GM19035 (cell line): ENCODE results near the gene MRPS6.

ENCODE experiments used
- ATAC-seq: cut with Tn5 transposase; IDR thresholded peaks from one replicate; pipeline ENCODE4 v1.9.1; 2021; ENCODE audit not compliant: unreplicated experiment

The MRPS6 gene

DNA sequence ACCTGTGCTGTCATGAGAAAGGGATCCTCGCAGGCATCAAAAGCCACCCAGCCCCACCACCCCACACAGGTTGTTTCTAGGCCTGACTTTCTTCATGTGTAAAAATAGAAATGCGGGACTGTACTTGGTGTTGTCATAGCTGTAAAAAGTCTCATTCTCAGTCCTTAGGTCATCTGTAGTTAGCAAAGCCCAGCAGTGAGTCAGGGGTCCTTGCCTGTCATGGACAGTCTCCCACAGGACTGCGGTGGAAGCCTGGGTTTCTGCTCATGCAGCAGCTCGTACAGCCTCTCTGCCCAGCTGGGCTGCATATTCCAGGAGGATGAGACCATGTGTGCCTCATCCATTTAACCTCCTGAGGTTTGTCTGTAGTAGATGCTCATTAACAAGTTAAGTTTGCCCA lies 58.2 kb downstream of the MRPS6 start:
- ATAC-seq: no peak

DNA sequence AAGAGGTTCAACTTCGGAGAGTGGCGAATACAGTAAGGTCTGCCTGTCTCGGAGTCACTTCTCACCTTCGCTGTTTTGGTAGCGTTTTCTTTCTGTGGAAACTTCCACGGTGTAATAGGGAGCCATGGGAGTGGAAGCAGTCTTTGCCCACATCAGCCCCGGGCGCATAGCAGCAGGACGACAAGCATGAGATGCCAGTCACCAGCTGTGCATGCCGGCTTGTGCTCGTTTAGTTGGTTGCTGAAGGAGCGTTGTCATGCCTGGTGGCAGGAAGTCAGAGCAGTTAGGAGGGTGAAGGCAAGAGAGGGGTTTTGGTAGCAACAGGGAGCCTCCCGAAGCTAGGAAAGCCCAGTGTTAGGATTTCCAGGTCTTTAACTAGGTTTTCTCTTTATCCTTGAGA lies 58.8 kb downstream of the MRPS6 start:
- no peak for ATAC-seq

DNA sequence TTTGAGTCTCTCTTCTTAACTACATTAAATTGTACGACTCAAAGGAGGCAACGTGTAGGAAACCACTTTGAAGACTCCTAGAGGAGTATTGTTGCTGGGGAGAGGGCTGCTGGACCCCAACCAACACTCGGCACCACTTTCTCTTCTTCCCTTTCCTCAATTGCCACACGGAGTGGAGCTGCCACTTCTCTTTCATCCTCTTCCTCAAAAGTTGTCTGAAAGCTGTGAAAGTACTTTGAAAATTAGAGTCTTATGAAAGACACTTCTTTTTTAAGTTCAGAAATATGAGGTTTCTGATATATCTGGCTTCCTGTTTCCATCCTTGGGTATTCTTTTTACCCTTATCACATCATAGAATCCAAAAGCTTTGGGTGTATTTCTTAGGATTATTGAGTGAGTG lies 59.5 kb downstream of the MRPS6 start:
- no peak for ATAC-seq

DNA sequence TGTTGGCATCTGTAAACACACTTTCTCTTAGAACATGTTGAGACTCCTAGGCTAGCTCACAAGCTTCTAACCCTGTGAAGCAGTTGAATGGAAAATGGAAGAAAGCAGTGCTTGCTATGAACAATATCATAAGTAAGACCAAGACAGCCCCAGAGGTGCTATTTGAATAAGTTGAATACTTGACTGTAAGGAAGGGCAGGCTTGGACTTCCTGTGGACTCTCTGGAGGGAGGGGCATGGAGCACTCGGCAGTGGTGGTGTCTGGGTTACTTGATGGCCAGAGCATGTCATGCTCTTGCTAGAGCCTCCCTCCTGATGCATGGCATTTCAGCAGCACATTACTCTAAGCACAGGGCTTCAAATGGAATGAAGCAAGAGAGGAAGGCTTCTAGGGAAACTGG lies 60.0 kb downstream of the MRPS6 start:
- no peak for ATAC-seq

DNA sequence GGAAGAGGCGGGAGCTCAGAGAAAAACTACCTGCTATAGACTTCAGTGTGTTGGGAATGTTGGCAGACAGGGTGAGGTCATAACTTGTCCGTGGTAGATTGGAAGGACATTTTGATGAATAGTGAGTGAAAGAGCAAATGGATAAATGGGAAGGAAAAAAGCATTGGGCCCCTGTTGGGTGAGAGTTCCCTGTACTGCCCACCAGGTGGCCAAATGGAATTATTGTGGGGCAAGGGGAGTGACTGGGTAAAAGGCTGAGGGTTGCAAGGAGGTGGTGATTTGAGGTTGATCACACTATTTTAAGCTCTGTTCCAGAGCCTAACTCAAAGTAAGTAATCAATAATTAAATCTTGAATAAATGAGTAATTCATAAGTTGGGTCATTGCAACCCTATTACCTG lies 60.4 kb downstream of the MRPS6 start:
- ATAC-seq: no peak

DNA sequence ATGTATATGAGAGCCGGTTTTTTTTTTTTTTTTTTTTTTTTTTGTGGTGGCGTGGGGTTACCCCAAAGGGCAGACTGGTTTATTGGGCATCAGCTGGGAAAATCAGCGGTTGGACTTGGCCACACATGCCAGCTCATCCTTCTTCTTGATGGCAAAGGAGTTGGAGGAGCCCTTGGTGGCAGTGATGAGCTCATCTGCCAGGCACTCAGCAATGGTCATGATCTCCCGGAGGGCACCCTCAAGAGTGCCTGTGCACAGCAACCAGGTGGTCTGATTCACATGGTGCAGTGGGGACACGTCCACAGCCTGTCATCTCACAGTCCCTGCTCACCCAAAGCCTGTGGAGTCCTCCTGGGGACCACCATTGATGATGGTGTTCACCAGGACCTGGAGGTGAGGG lies 62.0 kb downstream of the MRPS6 start:
- no peak for ATAC-seq

DNA sequence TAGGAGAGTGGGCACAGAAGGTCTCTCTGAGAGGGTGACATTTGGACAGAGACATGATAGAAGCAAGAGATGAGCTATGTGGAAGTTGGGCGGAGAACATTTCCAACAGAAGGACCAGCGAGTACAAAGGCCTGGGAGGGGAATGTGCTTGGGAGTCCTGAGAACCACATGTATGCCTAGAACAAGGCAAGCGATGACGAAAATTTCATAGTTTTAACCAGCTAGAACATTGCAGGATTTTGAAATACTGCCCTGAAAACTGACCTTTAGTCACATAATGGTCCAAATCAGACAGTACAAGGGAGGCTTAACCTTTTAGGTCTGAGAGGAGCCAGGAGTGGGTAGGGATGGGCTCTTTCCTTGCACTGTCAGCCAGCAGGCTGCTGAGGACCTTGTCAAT lies 68.0 kb downstream of the MRPS6 start:
- no peak for ATAC-seq

DNA sequence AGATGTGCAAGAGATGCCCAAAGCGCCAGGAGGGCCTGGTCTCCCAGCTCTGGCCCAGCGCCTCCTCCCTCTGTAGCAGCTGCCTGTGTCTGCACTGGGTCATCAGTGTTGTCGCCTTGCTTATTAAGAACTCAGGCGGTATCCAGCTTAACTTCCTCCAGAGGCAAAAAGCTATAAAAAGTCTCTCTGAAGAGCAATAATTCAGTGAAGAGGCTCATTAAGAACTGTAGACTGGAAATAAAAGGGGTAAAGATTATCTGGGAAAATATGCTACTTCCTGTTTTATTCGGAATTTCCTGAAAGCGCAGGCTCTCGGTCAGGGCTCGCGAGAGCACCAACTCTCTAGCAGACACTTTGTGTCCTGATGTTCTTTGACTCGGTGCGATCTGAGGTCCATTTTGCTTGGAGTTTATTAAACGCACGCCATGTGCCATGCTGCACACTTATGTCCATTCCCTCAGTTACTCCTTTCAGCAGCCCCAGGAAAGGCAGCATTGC lies 70.4 kb downstream of the MRPS6 start:
- ATAC-seq: no peak

DNA sequence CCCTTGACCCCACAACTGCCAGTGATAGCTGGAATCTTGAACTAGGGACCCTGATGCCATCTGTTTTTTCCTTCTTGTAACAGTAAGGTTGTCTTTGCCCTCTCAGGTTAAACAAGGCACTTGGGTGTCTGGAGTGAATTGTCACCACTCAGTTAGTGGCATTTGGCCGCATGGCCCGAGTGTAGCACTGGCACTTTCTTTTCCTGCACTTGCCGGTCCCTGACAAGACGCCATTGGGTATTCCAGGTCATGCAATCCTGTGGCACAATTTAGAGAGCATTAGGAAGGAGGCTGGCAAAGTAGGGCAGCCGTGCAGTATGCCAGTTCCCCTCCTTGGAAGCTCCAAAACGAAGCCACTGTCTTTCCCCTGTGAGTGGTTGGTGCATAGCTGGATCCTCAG lies 70.8 kb downstream of the MRPS6 start:
- ATAC-seq: no peak

DNA sequence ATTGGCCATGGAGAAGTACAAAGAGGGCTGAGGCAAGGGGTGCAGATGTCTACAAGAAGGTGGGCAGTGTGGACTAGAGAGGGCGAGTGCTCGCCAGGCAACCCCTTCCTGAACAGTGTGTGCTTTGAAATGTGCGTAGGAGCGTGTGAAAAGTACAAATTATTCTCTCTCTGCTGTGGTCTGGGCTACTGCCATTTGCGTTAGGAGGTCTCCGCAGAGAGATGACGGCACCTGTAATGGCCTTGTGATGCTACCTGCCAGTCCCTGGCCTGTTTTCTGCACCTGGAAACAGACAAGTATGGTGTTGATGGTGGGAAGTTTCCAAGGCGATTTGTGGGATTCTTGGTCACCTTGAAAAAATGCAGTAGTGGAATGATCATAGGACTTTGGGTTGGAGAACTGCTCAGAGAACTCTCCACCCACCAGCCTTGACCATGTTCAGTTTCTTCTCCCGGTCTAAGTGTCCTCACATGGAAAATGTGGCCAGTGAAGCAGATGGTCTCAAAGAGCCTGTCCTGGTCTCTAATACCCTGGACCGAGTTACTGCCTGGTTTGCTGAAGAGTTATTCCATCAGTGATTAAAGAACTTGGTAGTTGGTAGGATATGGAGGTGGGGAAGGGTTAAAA lies 74.5 kb downstream of the MRPS6 start:
- ATAC-seq: no peak

DNA sequence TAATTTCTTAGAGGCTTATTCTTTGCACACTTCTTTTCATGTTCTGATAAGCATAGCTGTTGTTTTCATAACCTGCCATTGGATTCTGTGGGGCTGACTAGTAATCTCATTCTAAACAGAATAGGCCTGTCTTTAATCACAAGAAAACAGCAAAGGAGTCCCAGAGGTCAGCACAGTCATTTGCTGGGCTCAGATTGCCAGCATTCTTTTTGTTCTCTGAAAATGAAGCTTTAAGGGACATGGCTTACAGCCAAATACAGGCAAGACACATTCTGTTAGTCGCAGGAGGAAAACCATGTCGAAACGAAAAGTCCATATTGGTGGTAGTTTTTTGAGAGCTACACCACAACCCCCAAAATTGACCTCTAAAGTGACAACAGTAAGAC lies 75.0 kb downstream of the MRPS6 start:
- ATAC-seq: no peak

DNA sequence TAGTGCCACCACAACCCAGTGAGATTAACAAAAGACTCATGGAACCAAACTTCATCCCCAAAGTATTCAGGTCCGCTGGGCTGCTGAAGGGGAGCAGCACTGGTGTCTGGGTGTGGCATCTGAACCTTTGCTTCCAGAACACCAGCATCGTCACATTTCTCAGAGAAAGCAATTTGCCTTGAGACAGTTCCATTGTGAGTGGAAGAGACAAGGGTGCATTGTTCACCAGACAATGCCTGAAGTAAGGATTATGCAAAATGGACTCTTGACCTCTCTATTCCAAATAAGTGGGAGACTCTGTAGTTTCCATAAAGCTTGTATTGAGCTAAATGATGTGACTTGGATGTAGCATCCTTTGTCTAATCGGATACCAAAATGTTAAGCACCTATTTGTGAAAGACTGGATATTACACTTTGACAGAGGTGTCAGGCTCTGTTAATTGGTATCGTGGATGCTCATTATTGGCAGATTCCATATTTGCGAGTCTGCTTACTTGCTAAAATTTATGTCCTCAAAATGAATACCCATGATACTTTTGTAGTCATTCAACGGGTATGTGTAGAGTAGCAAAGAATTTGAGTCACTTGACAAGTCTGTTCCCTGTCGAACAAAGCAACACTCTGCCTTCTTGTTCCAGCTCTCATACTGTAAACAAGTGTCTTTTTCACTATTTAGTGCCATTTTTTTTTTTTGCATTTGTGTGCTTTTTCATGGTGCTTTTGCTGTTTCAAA lies 75.6 kb downstream of the MRPS6 start:
- no peak for ATAC-seq

DNA sequence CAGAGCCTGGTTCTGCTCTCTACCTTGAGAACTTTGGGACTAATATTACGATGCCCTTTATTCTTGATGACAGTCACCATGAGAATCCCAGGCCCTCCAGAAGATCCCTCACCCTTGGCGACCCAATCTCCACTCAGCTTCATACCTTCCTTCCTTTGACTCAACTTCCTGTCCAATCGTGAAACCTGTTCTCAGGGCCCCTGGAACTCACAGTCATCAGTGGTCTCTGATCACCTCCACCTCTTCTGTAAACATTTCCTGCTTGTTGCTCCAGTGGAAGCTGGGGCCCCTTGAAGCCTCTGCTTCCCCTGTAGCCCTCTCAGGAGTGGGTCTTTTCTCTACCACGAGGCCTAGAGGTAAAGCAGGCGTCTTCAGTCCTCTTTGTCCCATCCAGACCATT lies 79.1 kb downstream of the MRPS6 start:
- no peak for ATAC-seq

DNA sequence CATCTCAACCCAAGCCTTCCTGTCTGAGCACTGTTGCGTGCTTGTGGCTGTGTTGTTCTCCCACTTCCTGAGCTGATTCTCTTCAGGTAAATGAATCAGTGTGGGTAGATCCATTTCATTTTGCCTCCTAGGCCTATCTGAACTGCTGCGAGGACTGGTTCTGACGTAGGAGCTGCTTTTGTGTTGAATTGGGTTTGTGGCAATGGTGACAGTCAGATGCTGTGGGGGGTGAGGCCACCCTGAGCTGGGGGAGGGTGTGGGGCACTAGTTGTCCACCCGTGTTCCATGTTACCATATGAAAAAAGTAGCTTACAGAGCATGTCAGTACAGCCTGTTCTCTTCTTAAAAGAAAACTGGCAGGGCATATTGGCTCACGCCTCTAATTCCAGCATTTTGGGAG lies 81.5 kb downstream of the MRPS6 start:
- no peak for ATAC-seq

DNA sequence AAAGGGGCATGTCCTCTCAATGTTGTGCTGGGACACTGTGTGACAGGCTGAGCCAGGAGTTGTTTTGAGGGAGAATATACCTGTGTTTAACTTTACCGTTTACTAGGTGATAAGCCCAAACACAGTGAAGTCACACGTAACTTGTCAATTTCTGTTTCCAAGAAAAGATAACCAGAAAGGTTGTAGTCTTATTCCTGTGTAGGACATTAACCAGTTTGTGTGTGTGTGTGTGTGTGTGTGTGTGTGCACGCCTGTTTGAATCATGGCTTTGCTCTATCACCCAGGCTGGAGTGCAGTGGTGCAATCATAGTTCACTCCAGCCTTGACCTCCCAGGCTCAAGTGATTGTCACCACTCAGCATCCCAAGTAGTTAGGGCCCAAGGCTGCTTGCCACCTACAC lies 83.6 kb downstream of the MRPS6 start:
- ATAC-seq: no peak

DNA sequence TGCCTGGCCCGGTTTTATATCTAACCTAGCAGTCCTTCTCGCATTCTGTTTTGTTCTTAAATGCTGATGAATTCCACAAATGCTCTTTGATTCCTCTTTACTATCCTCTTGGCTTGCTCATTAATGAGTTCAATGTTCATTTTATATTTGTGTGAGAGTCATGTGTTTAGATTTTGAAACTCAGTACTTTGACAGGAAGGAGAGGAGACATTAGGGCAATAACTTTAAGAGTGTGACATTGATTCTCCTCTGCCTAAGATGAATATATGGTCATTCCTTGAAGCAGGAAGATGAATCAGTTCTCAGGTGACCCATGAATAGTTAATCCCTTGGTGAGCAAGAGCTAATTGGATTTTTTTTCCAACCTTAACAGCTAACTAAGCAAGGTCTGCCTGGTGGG lies 84.1 kb downstream of the MRPS6 start:
- no peak for ATAC-seq

DNA sequence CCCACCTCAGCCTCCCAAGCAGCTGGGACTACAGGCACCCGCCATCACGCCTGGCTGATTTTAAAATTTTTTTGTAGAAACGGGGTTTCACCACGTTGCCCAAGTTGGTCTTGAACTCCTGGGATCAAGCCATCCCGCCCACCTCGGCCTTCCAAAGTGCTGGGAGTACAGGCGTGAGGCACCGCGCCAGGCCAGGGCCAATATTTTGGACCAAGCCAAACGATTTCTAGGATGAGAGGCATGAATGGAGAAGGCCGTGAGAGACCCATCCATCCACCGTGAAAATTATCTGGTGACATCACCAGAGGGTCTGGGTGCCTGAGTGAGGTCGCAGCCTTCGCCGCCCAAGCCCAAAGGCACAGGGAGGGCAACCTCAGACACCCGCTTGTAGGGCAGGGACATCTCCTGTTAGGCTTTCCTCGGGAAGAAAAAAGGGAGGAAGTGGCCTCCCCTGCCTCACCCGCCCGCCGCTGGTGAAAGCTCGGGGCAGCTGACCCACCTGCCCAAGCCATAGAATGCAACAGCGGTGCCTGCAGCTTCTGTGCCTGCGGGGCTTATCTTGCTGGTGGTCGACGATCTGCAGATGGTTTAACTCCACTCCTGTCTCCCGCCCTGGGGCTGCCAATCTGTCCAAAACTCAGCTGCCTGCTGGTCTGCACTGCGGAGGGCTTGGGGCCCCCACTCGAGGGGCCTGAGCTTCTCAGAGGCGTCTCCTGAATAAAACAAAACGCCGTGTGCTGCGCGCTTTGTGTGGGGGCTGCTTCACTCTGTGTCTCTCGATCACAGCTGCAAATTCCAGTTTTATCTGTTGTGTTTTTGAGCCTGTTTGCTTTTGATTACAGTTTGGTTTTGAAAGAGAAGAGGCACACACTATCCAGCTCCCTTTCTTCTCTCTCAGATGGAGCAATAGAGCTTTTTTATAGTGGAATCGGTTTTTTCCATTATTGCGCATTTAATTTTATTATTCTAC lies 85.8 kb downstream of the MRPS6 start:
- no peak for ATAC-seq

DNA sequence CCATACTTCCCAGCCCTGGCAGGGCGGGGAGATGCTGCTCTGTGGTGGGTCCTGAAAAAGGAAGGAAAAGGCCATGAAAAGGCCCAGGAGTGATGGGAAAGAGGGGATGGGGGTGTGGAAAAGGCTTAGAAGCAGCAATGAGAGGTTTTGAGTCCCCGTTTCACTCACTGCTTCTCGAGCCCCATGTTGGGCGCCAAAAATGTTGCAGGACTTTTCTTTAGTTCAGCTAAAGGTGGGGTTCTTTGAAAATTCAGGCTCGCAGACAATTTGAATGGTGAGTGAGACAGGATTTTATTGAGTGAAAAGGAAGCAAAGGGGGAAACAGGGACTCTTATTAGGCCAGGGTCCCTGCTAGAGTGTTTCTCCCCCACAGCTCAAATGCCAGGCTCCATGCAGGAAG lies 93.1 kb downstream of the MRPS6 start:
- ATAC-seq: no peak

DNA sequence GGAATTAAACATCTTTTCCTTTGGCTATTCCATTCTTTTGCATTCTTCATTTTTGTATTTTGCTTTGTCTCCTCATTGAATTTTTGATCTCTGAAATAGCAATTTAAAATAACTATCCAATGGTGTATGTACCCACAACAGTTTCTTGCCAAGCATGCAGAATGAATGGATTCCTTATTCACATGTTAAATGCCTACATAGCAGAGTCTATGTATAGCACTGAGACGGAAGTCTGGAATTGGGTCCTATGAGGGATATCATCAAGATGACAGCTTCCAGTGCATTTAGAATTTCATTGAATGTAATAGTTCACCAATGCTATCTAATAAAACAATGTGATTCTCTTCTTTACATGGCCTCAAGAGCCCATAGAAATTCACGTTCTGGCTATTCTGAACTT lies 97.5 kb downstream of the MRPS6 start:
- ATAC-seq: no peak

DNA sequence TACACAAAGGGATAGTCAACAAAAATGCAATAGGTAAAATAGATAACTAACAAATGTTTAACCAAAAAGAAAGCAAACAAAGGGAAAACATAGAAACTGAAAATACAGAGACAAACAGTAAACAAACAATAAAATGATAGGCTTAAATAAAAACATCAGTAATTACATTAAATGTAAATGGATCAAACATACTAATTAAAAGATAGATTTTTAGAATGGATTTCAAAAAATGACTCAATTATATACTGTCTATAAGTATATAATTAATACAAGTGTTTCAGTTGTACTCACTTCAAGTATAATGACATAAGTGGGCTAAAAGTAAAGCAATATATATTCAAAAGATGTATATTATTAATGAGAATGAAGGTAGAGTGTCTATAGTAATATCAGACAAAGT lies 101.1 kb downstream of the MRPS6 start:
- no peak for ATAC-seq

DNA sequence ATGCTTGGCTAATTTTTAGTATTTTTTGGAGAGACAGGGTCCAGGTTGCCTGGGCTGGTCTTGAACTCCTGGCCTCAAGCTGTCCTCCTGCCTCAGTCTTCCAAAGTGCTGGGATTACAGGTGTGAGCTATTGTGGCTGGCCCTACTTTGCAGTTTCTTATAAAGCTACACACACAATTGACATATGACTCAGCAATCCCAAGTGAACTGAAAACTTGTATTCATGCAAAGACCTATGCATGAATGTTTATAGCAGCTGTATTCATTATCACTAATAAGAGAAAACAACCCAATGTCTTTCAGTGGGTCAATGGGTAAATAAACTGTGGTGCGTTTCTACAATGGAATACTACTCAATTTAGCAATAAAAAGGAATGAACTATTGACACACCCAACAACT lies 103.1 kb downstream of the MRPS6 start:
- ATAC-seq: no peak
